K562 (cell line): ENCODE results near the gene FDX1. TPM values are rescaled to one million over a fixed set of nuclear protein-coding genes. Genes with fewer than 3 reads are reported as not detected.

Source experiments
- BCL6 ChIP-seq: fragments of 250-450 bp; sonication (Bioruptor Pico); IDR thresholded peaks from 2 replicates; pipeline ENCODE4 v1.4.0; 2020
- BRD9 ChIP-seq: fragments of 450-650 bp; IDR thresholded peaks from 2 replicates; pipeline ENCODE4 v1.6.1; 2018; ENCODE audit warnings: low read depth; ENCODE audit not compliant: partially characterized antibody
- HMG20B ChIP-seq: fragments of 250-450 bp; sonication (Bioruptor Pico); IDR thresholded peaks from 2 replicates; pipeline ENCODE4 v1.5.0; 2021; ENCODE audit warnings: mild to moderate bottlenecking
- JUN ChIP-seq, 2 experiments: sonication (generic) in 1 of 2; formaldehyde crosslinking in 1 of 2; IDR thresholded peaks; 2 replicates each; pipeline versions ENCODE4 v1.6.1 to v1.8.0; 2012 to 2022; ENCODE audit warnings: borderline replicate concordance in 2 of 2, mild to moderate bottlenecking in 2 of 2, improper control_type of control experiment in 1 of 2, low read depth in 1 of 2, low read length in 1 of 2, missing genetic modification reagents in 1 of 2
- LEF1 ChIP-seq: fragments of 450-650 bp; IDR thresholded peaks from 2 replicates; pipeline ENCODE4 v1.6.1; 2016; ENCODE audit warnings: mild to moderate bottlenecking
- MAFK ChIP-seq: IDR thresholded peaks from 2 replicates; pipeline ENCODE4 v1.6.1; 2011; ENCODE audit warnings: low read length, improper control_type of control experiment
- POLR3A ChIP-seq: IDR thresholded peaks from 2 replicates; pipeline ENCODE4 v1.6.1; 2011; ENCODE audit warnings: borderline replicate concordance, mild to moderate bottlenecking, moderate library complexity; ENCODE audit not compliant: insufficient read length, insufficient read depth; ENCODE audit errors: extremely low read depth
- RBM22 ChIP-seq: fragments of 200-400 bp; formaldehyde crosslinking; IDR thresholded peaks from 2 replicates; pipeline ENCODE4 v1.6.1; 2018; ENCODE audit warnings: low read length, low read depth; ENCODE audit not compliant: poor library complexity, severe bottlenecking
- SUPT5H ChIP-seq: fragments of 450-650 bp; IDR thresholded peaks from 2 replicates; pipeline ENCODE4 v1.6.1; 2016
- ZNF253 ChIP-seq: fragments of 250-450 bp; sonication (Bioruptor Pico); conservative IDR thresholded peaks from 2 replicates; pipeline ENCODE4 v1.6.1; 2021; ENCODE audit warnings: mild to moderate bottlenecking
- ZNF354B ChIP-seq: fragments of 250-450 bp; sonication (Bioruptor Pico); IDR thresholded peaks from 2 replicates; pipeline ENCODE4 v1.4.0; 2020
- ZSCAN32 ChIP-seq: fragments of 450-650 bp; formaldehyde crosslinking; IDR thresholded peaks from 2 replicates; pipeline ENCODE4 v1.4.0; 2020; ENCODE audit warnings: mild to moderate bottlenecking, moderate library complexity
- polyA plus RNA-seq, 8 experiments: library from polyadenylated mRNA; depleted of rRNA in 4 of 8; stranded (reverse) in 5 of 8; unstranded in 3 of 8; fragments of >200 nt; fragmentation: Nextera tagmentation in 2 of 8; fragmentation: Illumina TruSeq in 1 of 8; extraction: Ambion mirVana in 2 of 8; extraction: Trizol in 1 of 8; gene quantifications; 2 replicates each; pipeline versions ENCODE4 v1.2.1 to v1.2.3, GENCODE V29; 2011 to 2014; ENCODE audit warnings: inconsistent platforms in 1 of 8, missing spikeins in 1 of 8
- total RNA-seq, 7 experiments: library from RNA; depleted of rRNA in 6 of 7; stranded (reverse); fragments of >200 nt in 6 of 7; fragmentation: Illumina TruSeq in 2 of 7; extraction: Trizol in 2 of 7; gene quantifications; 2 replicates each; pipeline versions ENCODE4 v1.2.1 to v1.2.3, GENCODE V29; 2011 to 2021; ENCODE audit warnings: low replicate concordance in 1 of 7
- TF ChIP-seq, protein P1 (sequence below): fragments of 150-350 bp; IDR thresholded peaks from 2 replicates; pipeline ENCODE4 v1.6.1; 2014; ENCODE audit warnings: low read depth, mild to moderate bottlenecking, low read length, borderline replicate concordance
- TF ChIP-seq, protein P2 (sequence below): fragments of 200-800 bp; sonication (Bioruptor generic); IDR thresholded peaks from 2 replicates; pipeline ENCODE4 v1.6.1; 2017; ENCODE audit warnings: missing genetic modification characterization, missing compliant biosample characterization
- TF ChIP-seq, protein P3 (sequence below): fragments of 250-450 bp; sonication (Bioruptor Pico); IDR thresholded peaks from 2 replicates; pipeline ENCODE4 v1.5.1; 2021; ENCODE audit warnings: mild to moderate bottlenecking
- TF ChIP-seq, protein P4 (sequence below), 2 experiments: fragments of 450-650 bp; IDR thresholded peaks; 2 replicates each; pipeline ENCODE4 v1.6.1; 2018; ENCODE audit warnings: mild to moderate bottlenecking in 2 of 2, low read depth in 1 of 2; ENCODE audit not compliant: partially characterized antibody in 2 of 2

Gene FDX1
- total and polyA plus RNA-seq, 9 of the 15 experiments (the other 6 are each of a cell fraction or from before 2014, with no cell fraction given) = 6.4 to 14.3 (median 11.4) TPM

DNA sequence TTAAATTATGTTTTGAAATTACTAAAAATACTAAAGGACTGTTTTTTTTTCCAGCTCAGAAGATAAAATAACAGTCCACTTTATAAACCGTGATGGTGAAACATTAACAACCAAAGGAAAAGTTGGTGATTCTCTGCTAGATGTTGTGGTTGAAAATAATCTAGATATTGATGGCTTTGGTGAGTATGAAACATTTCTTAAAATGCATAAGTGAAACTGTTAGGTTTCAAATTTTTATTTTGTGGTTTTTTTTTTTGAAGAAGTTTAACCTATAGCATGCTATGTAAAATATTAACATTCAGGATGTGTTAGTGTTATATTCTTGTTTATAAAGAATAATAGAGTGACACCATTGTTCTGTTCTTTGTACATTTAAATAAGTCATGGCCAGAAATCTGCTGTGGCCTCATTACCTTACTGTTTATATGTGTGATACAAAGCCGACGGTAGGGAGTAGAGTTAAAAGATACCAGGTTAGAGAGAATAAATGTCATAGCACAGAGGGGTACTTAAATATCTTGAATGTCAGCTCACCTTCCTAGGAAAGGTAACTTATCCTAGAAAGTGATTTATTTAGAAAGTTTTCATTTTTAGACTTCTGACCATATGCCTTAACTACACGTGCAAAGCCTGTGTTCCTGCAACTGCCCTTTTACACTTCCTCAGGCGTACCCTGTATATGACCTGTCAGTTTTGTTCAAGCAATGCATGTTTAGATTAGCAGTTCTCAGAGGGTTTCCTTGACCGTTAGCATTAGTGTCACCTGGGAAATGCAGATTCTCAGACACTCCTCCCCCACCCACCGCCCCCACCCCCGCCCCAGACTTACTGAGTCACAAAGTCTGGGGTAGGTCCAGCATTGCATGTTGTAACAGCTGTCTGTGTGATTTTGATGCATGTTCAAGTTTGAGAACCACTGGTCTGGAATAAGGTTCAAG lies 6.3 kb downstream of the FDX1 start (continued):
- TF ChIP-seq, protein P1, sequence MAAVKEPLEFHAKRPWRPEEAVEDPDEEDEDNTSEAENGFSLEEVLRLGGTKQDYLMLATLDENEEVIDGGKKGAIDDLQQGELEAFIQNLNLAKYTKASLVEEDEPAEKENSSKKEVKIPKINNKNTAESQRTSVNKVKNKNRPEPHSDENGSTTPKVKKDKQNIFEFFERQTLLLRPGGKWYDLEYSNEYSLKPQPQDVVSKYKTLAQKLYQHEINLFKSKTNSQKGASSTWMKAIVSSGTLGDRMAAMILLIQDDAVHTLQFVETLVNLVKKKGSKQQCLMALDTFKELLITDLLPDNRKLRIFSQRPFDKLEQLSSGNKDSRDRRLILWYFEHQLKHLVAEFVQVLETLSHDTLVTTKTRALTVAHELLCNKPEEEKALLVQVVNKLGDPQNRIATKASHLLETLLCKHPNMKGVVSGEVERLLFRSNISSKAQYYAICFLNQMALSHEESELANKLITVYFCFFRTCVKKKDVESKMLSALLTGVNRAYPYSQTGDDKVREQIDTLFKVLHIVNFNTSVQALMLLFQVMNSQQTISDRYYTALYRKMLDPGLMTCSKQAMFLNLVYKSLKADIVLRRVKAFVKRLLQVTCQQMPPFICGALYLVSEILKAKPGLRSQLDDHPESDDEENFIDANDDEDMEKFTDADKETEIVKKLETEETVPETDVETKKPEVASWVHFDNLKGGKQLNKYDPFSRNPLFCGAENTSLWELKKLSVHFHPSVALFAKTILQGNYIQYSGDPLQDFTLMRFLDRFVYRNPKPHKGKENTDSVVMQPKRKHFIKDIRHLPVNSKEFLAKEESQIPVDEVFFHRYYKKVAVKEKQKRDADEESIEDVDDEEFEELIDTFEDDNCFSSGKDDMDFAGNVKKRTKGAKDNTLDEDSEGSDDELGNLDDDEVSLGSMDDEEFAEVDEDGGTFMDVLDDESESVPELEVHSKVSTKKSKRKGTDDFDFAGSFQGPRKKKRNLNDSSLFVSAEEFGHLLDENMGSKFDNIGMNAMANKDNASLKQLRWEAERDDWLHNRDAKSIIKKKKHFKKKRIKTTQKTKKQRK = no peak
- no peak for TF ChIP-seq BCL6 (CRISPR knock-in tag)
- 0 out of 2 replicates have a peak, but pooled peaks have one; percentile 9 for TF ChIP-seq LEF1
- no peak for TF ChIP-seq JUN (IDR thresholded peaks at IDR 0.05; ENCODE audit: borderline replicate concordance, low read depth, low read length)
- TF ChIP-seq JUN (CRISPR knock-in tag; IDR thresholded peaks at IDR 0.05; ENCODE audit: borderline replicate concordance) = no peak
- TF ChIP-seq, protein P2, sequence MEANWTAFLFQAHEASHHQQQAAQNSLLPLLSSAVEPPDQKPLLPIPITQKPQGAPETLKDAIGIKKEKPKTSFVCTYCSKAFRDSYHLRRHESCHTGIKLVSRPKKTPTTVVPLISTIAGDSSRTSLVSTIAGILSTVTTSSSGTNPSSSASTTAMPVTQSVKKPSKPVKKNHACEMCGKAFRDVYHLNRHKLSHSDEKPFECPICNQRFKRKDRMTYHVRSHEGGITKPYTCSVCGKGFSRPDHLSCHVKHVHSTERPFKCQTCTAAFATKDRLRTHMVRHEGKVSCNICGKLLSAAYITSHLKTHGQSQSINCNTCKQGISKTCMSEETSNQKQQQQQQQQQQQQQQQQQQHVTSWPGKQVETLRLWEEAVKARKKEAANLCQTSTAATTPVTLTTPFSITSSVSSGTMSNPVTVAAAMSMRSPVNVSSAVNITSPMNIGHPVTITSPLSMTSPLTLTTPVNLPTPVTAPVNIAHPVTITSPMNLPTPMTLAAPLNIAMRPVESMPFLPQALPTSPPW = peak; percentile 63
- TF ChIP-seq, protein P3, sequence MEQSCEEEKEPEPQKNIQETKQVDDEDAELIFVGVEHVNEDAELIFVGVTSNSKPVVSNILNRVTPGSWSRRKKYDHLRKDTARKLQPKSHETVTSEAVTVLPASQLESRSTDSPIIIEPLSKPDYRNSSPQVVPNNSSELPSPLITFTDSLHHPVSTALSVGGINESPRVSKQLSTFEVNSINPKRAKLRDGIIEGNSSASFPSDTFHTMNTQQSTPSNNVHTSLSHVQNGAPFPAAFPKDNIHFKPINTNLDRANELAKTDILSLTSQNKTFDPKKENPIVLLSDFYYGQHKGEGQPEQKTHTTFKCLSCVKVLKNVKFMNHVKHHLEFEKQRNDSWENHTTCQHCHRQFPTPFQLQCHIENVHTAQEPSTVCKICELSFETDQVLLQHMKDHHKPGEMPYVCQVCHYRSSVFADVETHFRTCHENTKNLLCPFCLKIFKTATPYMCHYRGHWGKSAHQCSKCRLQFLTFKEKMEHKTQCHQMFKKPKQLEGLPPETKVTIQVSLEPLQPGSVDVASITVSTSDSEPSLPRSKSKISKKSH = no peak
- TF ChIP-seq ZNF354B (CRISPR knock-in tag) = no peak
- TF ChIP-seq ZNF253 (CRISPR knock-in tag) = no peak
- no peak for TF ChIP-seq RBM22
- no peak for TF ChIP-seq HMG20B (CRISPR knock-in tag)
- no peak for TF ChIP-seq MAFK
- no peak for TF ChIP-seq ZSCAN32 (CRISPR knock-in tag)
- no peak for TF ChIP-seq POLR3A
- TF ChIP-seq, protein P4, sequence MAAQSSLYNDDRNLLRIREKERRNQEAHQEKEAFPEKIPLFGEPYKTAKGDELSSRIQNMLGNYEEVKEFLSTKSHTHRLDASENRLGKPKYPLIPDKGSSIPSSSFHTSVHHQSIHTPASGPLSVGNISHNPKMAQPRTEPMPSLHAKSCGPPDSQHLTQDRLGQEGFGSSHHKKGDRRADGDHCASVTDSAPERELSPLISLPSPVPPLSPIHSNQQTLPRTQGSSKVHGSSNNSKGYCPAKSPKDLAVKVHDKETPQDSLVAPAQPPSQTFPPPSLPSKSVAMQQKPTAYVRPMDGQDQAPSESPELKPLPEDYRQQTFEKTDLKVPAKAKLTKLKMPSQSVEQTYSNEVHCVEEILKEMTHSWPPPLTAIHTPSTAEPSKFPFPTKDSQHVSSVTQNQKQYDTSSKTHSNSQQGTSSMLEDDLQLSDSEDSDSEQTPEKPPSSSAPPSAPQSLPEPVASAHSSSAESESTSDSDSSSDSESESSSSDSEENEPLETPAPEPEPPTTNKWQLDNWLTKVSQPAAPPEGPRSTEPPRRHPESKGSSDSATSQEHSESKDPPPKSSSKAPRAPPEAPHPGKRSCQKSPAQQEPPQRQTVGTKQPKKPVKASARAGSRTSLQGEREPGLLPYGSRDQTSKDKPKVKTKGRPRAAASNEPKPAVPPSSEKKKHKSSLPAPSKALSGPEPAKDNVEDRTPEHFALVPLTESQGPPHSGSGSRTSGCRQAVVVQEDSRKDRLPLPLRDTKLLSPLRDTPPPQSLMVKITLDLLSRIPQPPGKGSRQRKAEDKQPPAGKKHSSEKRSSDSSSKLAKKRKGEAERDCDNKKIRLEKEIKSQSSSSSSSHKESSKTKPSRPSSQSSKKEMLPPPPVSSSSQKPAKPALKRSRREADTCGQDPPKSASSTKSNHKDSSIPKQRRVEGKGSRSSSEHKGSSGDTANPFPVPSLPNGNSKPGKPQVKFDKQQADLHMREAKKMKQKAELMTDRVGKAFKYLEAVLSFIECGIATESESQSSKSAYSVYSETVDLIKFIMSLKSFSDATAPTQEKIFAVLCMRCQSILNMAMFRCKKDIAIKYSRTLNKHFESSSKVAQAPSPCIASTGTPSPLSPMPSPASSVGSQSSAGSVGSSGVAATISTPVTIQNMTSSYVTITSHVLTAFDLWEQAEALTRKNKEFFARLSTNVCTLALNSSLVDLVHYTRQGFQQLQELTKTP (IDR thresholded peaks at IDR 0.05; ENCODE audit: low read depth in 1 of 2, partially characterized antibody in 2 of 2) = no peak
- TF ChIP-seq SUPT5H = no peak
- no peak for TF ChIP-seq BRD9
